Esophagus (tissue), 2 donors: Measurements from ENCODE around the gene MPZL1. TPM values are rescaled to one million over a fixed set of nuclear protein-coding genes. Genes with fewer than 3 reads are reported as not detected.

Source experiments
- H3K27ac ChIP-seq, 2 donors: one replicate each; pipeline ENCODE4 v1.5.1; 2013; ENCODE audit warnings: low read depth in 2 of 2, mild to moderate bottlenecking in 2 of 2, inconsistent platforms in 1 of 2, low read length in 1 of 2, moderate library complexity in 1 of 2
- H3K27me3 ChIP-seq, 2 donors: one replicate each; pipeline ENCODE4 v1.6.1; 2013; ENCODE audit warnings: low read length in 2 of 2, control low read depth in 1 of 2, mild to moderate bottlenecking in 1 of 2; ENCODE audit not compliant: insufficient read depth in 2 of 2, control insufficient read depth in 1 of 2
- H3K36me3 ChIP-seq, 2 donors: one replicate each; pipeline ENCODE4 v1.6.1; 2013; ENCODE audit warnings: low read length in 1 of 2; ENCODE audit not compliant: control insufficient read depth in 2 of 2, insufficient read depth in 2 of 2
- H3K4me1 ChIP-seq, 2 donors: one replicate each; pipeline ENCODE4 v1.6.1; 2013; ENCODE audit warnings: low read length in 1 of 2; ENCODE audit not compliant: control insufficient read depth in 2 of 2, insufficient read depth in 2 of 2
- H3K4me3 ChIP-seq, 2 donors: one replicate each; pipeline ENCODE4 v1.5.1; 2013; ENCODE audit warnings: low read length in 2 of 2, mild to moderate bottlenecking in 2 of 2, low read depth in 1 of 2, moderate library complexity in 1 of 2
- H3K9me3 ChIP-seq, 2 donors: one replicate each; pipeline ENCODE4 v1.6.1; 2013; ENCODE audit warnings: mild to moderate bottlenecking in 2 of 2, low read depth in 1 of 2, low read length in 1 of 2, moderate library complexity in 1 of 2; ENCODE audit not compliant: control insufficient read depth in 2 of 2, insufficient read depth in 1 of 2
- WGBS, 2 donors: extraction: QIAGEN DNeasy Blood & Tissue Kit; methylation state at CpG; one replicate each; pipeline ENCODE4 v1.1.7; 2013; 5-methylcytosine and 5-hydroxymethylcytosine counted together
- polyA plus RNA-seq, 2 donors: library from polyadenylated mRNA; stranded (reverse); fragments of 200-250 nt; gene quantifications; one replicate each; pipeline ENCODE4 v1.2.3, GENCODE V29; 2013
- donor health status: healthy with polysubstance abuse.
- donor health status: Bipolar disorder and iron deficiency.

Gene MPZL1
- 10 to 100 TPM; 16.2 to 22.5 TPM for polyA plus RNA-seq

- H3K27ac ChIP-seq, result peak within 1 kb of the TSS; percentile 91
- H3K27me3 ChIP-seq, result no peaks in the 10 kb centered on the region
- no peaks in the 10 kb centered on the region for H3K9me3 ChIP-seq
- H3K36me3 ChIP-seq, result no peaks in the 10 kb centered on the region
- H3K4me3 ChIP-seq, result peak within 1 kb of the TSS; percentile 74 to 92
- WGBS, 2 donors, result 0% methylated on average over 52 of the region's 52 CpGs
- peaks cover 0 to 7% of the 10 kb centered on the region in 2 donors for H3K4me1 ChIP-seq
Measured at GRCh38 chr1:167721617-167722151, at the start of gene MPZL1. TSS of gene MPZL1 (plus strand) at chr1:167721982. CDS start at chr1:167722152, 170 bp downstream.

- peaks cover 14 to 21% of the 10 kb centered on the region in 2 donors for H3K4me1 ChIP-seq
- no peaks in the 10 kb centered on the region for H3K36me3 ChIP-seq
- H3K4me3 ChIP-seq, result no peak overlapping the region
- WGBS, 2 donors, result 71 to 85% methylated on average over 4 of the region's 4 CpGs
- no peak overlapping the region for H3K27ac ChIP-seq
- no peaks in the 10 kb centered on the region for H3K9me3 ChIP-seq
- H3K27me3 ChIP-seq, result no peaks in the 10 kb centered on the region
Measured at GRCh38 chr1:167672831-167673230, 49.0 kb upstream of the MPZL1 start.

- Histone ChIP-seq H3K9me3 (no peaks in the 10 kb centered on the region), H3K4me1 (peaks cover 14 to 21% of the 10 kb centered on the region in 2 donors), H3K36me3 (no peaks in the 10 kb centered on the region), H3K27ac (no peak overlapping the region), H3K27me3 (no peaks in the 10 kb centered on the region), H3K4me3 (no peak overlapping the region)
- 90 to 92% methylated on average over 4 of the region's 4 CpGs for WGBS, 2 donors
Measured at GRCh38 chr1:167673265-167673664, 48.5 kb upstream of the MPZL1 start.

GRCh38 chr1:167674156-167674555, 47.6 kb upstream of the MPZL1 start:
- no peak overlapping the region for H3K4me3 ChIP-seq
- 70 to 76% methylated on average over 2 of the region's 2 CpGs for WGBS, 2 donors
- H3K27me3 ChIP-seq, result no peaks in the 10 kb centered on the region
- no peaks in the 10 kb centered on the region for H3K36me3 ChIP-seq
- no peak overlapping the region for H3K27ac ChIP-seq
- H3K4me1 ChIP-seq, result peaks cover 14 to 21% of the 10 kb centered on the region in 2 donors
- H3K9me3 ChIP-seq, result no peaks in the 10 kb centered on the region

GRCh38 chr1:167675440-167675839, 46.3 kb upstream of the MPZL1 start:
- no peaks in the 10 kb centered on the region for H3K36me3 ChIP-seq
- H3K27me3 ChIP-seq, result no peaks in the 10 kb centered on the region
- WGBS, 2 donors, result 84 to 86% methylated on average over 5 of the region's 5 CpGs
- H3K4me3 ChIP-seq, result no peak overlapping the region
- no peaks in the 10 kb centered on the region for H3K9me3 ChIP-seq
- peaks cover 7 to 13% of the 10 kb centered on the region in 2 donors for H3K4me1 ChIP-seq
- H3K27ac ChIP-seq, result no peak overlapping the region

- WGBS, 2 donors, result 91% methylated on average over 2 of the region's 2 CpGs
- Histone ChIP-seq H3K36me3 (no peaks in the 10 kb centered on the region), H3K27ac (no peak overlapping the region)
Measured at GRCh38 chr1:167676205-167676915, 45.4 kb upstream of the MPZL1 start.

GRCh38 chr1:167676916-167677848, 44.6 kb upstream of the MPZL1 start:
- WGBS, 2 donors, result 86 to 90% methylated on average over 7 of the region's 7 CpGs
- Histone ChIP-seq H3K9me3 (no peaks in the 10 kb centered on the region), H3K4me3 (no peak overlapping the region), H3K36me3 (no peaks in the 10 kb centered on the region), H3K27me3 (no peaks in the 10 kb centered on the region), H3K4me1 (peaks cover 2% of the 10 kb centered on the region in 2 donors), H3K27ac (no peak overlapping the region)

More at GRCh38 chr1:167676205-167676915, 45.4 kb upstream of the MPZL1 start:
- Histone ChIP-seq H3K27me3 (no peaks in the 10 kb centered on the region), H3K4me1 (peaks cover 7 to 9% of the 10 kb centered on the region in 2 donors), H3K9me3 (no peaks in the 10 kb centered on the region), H3K4me3 (no peak overlapping the region)

- H3K9me3 ChIP-seq, result no peaks in the 10 kb centered on the region
- 94 to 95% methylated on average over 10 of the region's 10 CpGs for WGBS, 2 donors
- no peak overlapping the region for H3K4me3 ChIP-seq
- no peaks in the 10 kb centered on the region for H3K36me3 ChIP-seq
- H3K4me1 ChIP-seq, result peaks cover 2 to 7% of the 10 kb centered on the region in 2 donors
- no peak overlapping the region for H3K27ac ChIP-seq
- H3K27me3 ChIP-seq, result no peaks in the 10 kb centered on the region
Measured at GRCh38 chr1:167678422-167678821, 43.4 kb upstream of the MPZL1 start.

GRCh38 chr1:167678838-167679237, 42.9 kb upstream of the MPZL1 start:
- no peaks in the 10 kb centered on the region for H3K36me3 ChIP-seq
- H3K9me3 ChIP-seq, result no peaks in the 10 kb centered on the region
- H3K4me1 ChIP-seq, result peaks cover 2 to 11% of the 10 kb centered on the region in 2 donors
- H3K27me3 ChIP-seq, result no peaks in the 10 kb centered on the region
- no peak overlapping the region for H3K27ac ChIP-seq
- no peak overlapping the region for H3K4me3 ChIP-seq
- WGBS, 2 donors, result 98 to 99% methylated on average over 3 of the region's 3 CpGs
